ENCODE data around the gene ACVR2B.

The ACVR2B gene

GRCh38 chr3:38534180-38534579, 80.5 kb downstream of the ACVR2B start:
- no peak for DNase-seq

- DNase-seq, result no peak
These were observed 80.9 kb downstream of the ACVR2B start for GRCh38 chr3:38534604-38535003.

- DNase-seq, result no peak
These were observed 83.0 kb downstream of the ACVR2B start for GRCh38 chr3:38536671-38537070.

- no peak for DNase-seq
These were observed 85.2 kb downstream of the ACVR2B start for GRCh38 chr3:38538773-38539353.

- no peak for DNase-seq
These were observed 88.1 kb downstream of the ACVR2B start for GRCh38 chr3:38541806-38542205.

All from NCI-H2029 (cell line).